Gastrocnemius medialis (tissue), 4 donors: Measurements from ENCODE around the gene ITPR1.

Source experiments
- CTCF ChIP-seq, 5 experiments: fragments of 450-650 bp in 3 of 5; fragments of 200-600 bp in 2 of 5; sonication (generic) in 2 of 5; IDR thresholded peaks in 4 of 5; conservative IDR thresholded peaks in 1 of 5; 1 replicate in 4 of 5; 2 replicates in 1 of 5; pipeline ENCODE4 v1.5.1; 2016 to 2019; ENCODE audit warnings: antibody characterized with exemption in 5 of 5, mild to moderate bottlenecking in 3 of 5, moderate library complexity in 3 of 5
- POLR2A ChIP-seq, 2 donors: fragments of 450-650 bp; IDR thresholded peaks; one replicate each; pipeline ENCODE4 v1.6.1; 2017; ENCODE audit warnings: antibody characterized with exemption in 2 of 2, mild to moderate bottlenecking in 2 of 2, moderate library complexity in 2 of 2

- TF ChIP-seq CTCF (IDR thresholded peaks at IDR 0.05 in 4 of 5, conservative IDR thresholded peaks at IDR 0.05 in 1 of 5) (no peak), POLR2A (IDR thresholded peaks at IDR 0.05) (no peak)
These were observed 396.0 kb downstream of the ITPR1 start for GRCh38 chr3:4888913-4889846.
